HT-29 (cell line): Measurements from ENCODE around the gene DDHD1. TPM values are rescaled to one million over a fixed set of nuclear protein-coding genes. Genes with fewer than 3 reads are reported as not detected.
"Not testable (repeated sequence)": the region's sequence is repeated elsewhere in the genome, so short reads cannot be mapped to it uniquely, and the experiment has no call there.

ENCODE experiments used
- DNase-seq: peaks from one replicate; pipeline ENCODE4 v3.0.0-alpha.2; 2015; ENCODE audit warnings: low spot score
- total RNA-seq: library from RNA; depleted of rRNA; stranded (reverse); fragments of >200 nt; shearing (Covaris generic); gene quantifications from 2 replicates; pipeline ENCODE4 v1.2.3, GENCODE V29; 2014

The DDHD1 gene
- total RNA-seq, 1 experiment from 2014 or later = 7.0 TPM

GRCh38 chr14:53108292-53109104 lies 44.6 kb downstream of the DDHD1 start:
- no peak for DNase-seq

- DNase-seq = no peak
These were observed 46.4 kb downstream of the DDHD1 start for GRCh38 chr14:53106768-53107167.

- DNase-seq = peak; percentile 38
These were observed 49.3 kb downstream of the DDHD1 start for GRCh38 chr14:53103636-53104340.

- no peak for DNase-seq
These were observed 59.9 kb downstream of the DDHD1 start for GRCh38 chr14:53093206-53093605.

- no peak for DNase-seq
These were observed 62.3 kb downstream of the DDHD1 start for GRCh38 chr14:53090853-53091252.

- not testable (repeated sequence) for DNase-seq
These were observed 68.2 kb downstream of the DDHD1 start for GRCh38 chr14:53084954-53085353.

- no peak for DNase-seq
These were observed 88.6 kb downstream of the DDHD1 start for GRCh38 chr14:53064475-53064874.

GRCh38 chr14:53062856-53063255 lies 90.3 kb downstream of the DDHD1 start:
- DNase-seq = no peak

GRCh38 chr14:53060046-53060445 lies 93.1 kb downstream of the DDHD1 start:
- DNase-seq = no peak

- DNase-seq = peak; percentile 39
These were observed 98.1 kb downstream of the DDHD1 start for GRCh38 chr14:53055003-53055402.

GRCh38 chr14:53054457-53054856 lies 98.7 kb downstream of the DDHD1 start:
- DNase-seq = no peak

GRCh38 chr14:53048631-53049030 lies 104.5 kb downstream of the DDHD1 start:
- no peak for DNase-seq

- DNase-seq = no peak
These were observed 105.6 kb downstream of the DDHD1 start for GRCh38 chr14:53047307-53048069.

- no peak for DNase-seq
These were observed 108.6 kb downstream of the DDHD1 start for GRCh38 chr14:53044486-53044885.

- DNase-seq = no peak
These were observed 110.0 kb downstream of the DDHD1 start for GRCh38 chr14:53043027-53043581.

GRCh38 chr14:53042480-53042879 lies 110.6 kb downstream of the DDHD1 start:
- DNase-seq = no peak

- DNase-seq = no peak
These were observed 112.1 kb downstream of the DDHD1 start for GRCh38 chr14:53041067-53041466.

- no peak for DNase-seq
These were observed 114.5 kb downstream of the DDHD1 start for GRCh38 chr14:53038629-53039028.

GRCh38 chr14:53037016-53037415 lies 116.1 kb downstream of the DDHD1 start:
- no peak for DNase-seq

GRCh38 chr14:53035336-53036210 lies 117.5 kb downstream of the DDHD1 start:
- DNase-seq = no peak

GRCh38 chr14:53034688-53035230 lies 118.4 kb downstream of the DDHD1 start:
- DNase-seq = no peak
